ENCODE results near the gene ELAVL4.
"Not testable (repeated sequence)": the region's sequence is repeated elsewhere in the genome, so short reads cannot be mapped to it uniquely, and the experiment has no call there.

ELAVL4 gene

GRCh38 chr1:50156241-50157010 lies 47.7 kb downstream of the ELAVL4 start:
- no peak overlapping the region for H3K27ac ChIP-seq (ENCODE audit: low read length)
- no peak overlapping the region for H3K4me3 ChIP-seq (ENCODE audit: low read depth in 1 of 2, low read length in 2 of 2)
- no peaks in the 10 kb centered on the region for H3K36me3 ChIP-seq (ENCODE audit: control insufficient read depth in 1 of 2, insufficient read depth in 2 of 2, low read length in 2 of 2)
- H3K27me3 ChIP-seq (ENCODE audit: low read depth, low read length), result no peaks in the 10 kb centered on the region
- no peaks in the 10 kb centered on the region for H3K4me1 ChIP-seq (ENCODE audit: control insufficient read depth in 1 of 2, insufficient read depth in 2 of 2, low read length in 2 of 2)
- no peaks in the 10 kb centered on the region for H3K9me3 ChIP-seq (ENCODE audit: control insufficient read depth in 1 of 2, low read length in 2 of 2)

- Histone ChIP-seq H3K4me3 (ENCODE audit: low read depth in 1 of 2, low read length in 2 of 2) (no peak overlapping the region), H3K27me3 (ENCODE audit: low read depth, low read length) (no peaks in the 10 kb centered on the region), H3K27ac (ENCODE audit: low read length) (no peak overlapping the region), H3K4me1 (ENCODE audit: control insufficient read depth in 1 of 2, insufficient read depth in 2 of 2, low read length in 2 of 2) (no peaks in the 10 kb centered on the region), H3K36me3 (ENCODE audit: control insufficient read depth in 1 of 2, insufficient read depth in 2 of 2, low read length in 2 of 2) (no peaks in the 10 kb centered on the region), H3K9me3 (ENCODE audit: control insufficient read depth in 1 of 2, low read length in 2 of 2) (no peaks in the 10 kb centered on the region)
Measured at GRCh38 chr1:50157306-50157941, 48.7 kb downstream of the ELAVL4 start.

- no peak overlapping the region for H3K4me3 ChIP-seq (ENCODE audit: low read depth in 1 of 2, low read length in 2 of 2)
- H3K36me3 ChIP-seq (ENCODE audit: control insufficient read depth in 1 of 2, insufficient read depth in 2 of 2, low read length in 2 of 2), result no peaks in the 10 kb centered on the region
- H3K27ac ChIP-seq (ENCODE audit: low read length), result no peak overlapping the region
- no peaks in the 10 kb centered on the region for H3K4me1 ChIP-seq (ENCODE audit: control insufficient read depth in 1 of 2, insufficient read depth in 2 of 2, low read length in 2 of 2)
- H3K9me3 ChIP-seq (ENCODE audit: control insufficient read depth in 1 of 2, low read length in 2 of 2), result no peaks in the 10 kb centered on the region
- no peaks in the 10 kb centered on the region for H3K27me3 ChIP-seq (ENCODE audit: low read depth, low read length)
Measured at GRCh38 chr1:50158421-50158820, 49.7 kb downstream of the ELAVL4 start.

GRCh38 chr1:50163680-50164079 lies 55.0 kb downstream of the ELAVL4 start:
- no peaks in the 10 kb centered on the region for H3K9me3 ChIP-seq (ENCODE audit: control insufficient read depth in 1 of 2, low read length in 2 of 2)
- H3K36me3 ChIP-seq (ENCODE audit: control insufficient read depth in 1 of 2, insufficient read depth in 2 of 2, low read length in 2 of 2), result no peaks in the 10 kb centered on the region
- no peaks in the 10 kb centered on the region for H3K27me3 ChIP-seq (ENCODE audit: low read depth, low read length)
- H3K4me1 ChIP-seq (ENCODE audit: control insufficient read depth in 1 of 2, insufficient read depth in 2 of 2, low read length in 2 of 2), result no peaks in the 10 kb centered on the region
- H3K27ac ChIP-seq (ENCODE audit: low read length), result no peak overlapping the region
- no peak overlapping the region for H3K4me3 ChIP-seq (ENCODE audit: low read depth in 1 of 2, low read length in 2 of 2)

GRCh38 chr1:50166351-50166750 lies 57.6 kb downstream of the ELAVL4 start:
- not testable (repeated sequence) for H3K27ac ChIP-seq (ENCODE audit: low read length); H3K4me1 ChIP-seq (ENCODE audit: control insufficient read depth in 1 of 2, insufficient read depth in 2 of 2, low read length in 2 of 2); H3K27me3 ChIP-seq (ENCODE audit: low read depth, low read length); H3K9me3 ChIP-seq (ENCODE audit: control insufficient read depth in 1 of 2, low read length in 2 of 2); H3K36me3 ChIP-seq (ENCODE audit: control insufficient read depth in 1 of 2, insufficient read depth in 2 of 2, low read length in 2 of 2); H3K4me3 ChIP-seq (ENCODE audit: low read depth in 1 of 2, low read length in 2 of 2)

GRCh38 chr1:50172299-50172698 lies 63.6 kb downstream of the ELAVL4 start:
- H3K4me1 ChIP-seq (ENCODE audit: control insufficient read depth in 1 of 2, insufficient read depth in 2 of 2, low read length in 2 of 2), result no peaks in the 10 kb centered on the region
- H3K36me3 ChIP-seq (ENCODE audit: control insufficient read depth in 1 of 2, insufficient read depth in 2 of 2, low read length in 2 of 2), result no peaks in the 10 kb centered on the region
- no peak overlapping the region for H3K27ac ChIP-seq (ENCODE audit: low read length)
- H3K4me3 ChIP-seq (ENCODE audit: low read depth in 1 of 2, low read length in 2 of 2), result no peak overlapping the region
- no peaks in the 10 kb centered on the region for H3K27me3 ChIP-seq (ENCODE audit: low read depth, low read length)
- no peaks in the 10 kb centered on the region for H3K9me3 ChIP-seq (ENCODE audit: control insufficient read depth in 1 of 2, low read length in 2 of 2)

- no peak overlapping the region for H3K4me3 ChIP-seq (ENCODE audit: low read depth in 1 of 2, low read length in 2 of 2)
- H3K36me3 ChIP-seq (ENCODE audit: control insufficient read depth in 1 of 2, insufficient read depth in 2 of 2, low read length in 2 of 2), result no peaks in the 10 kb centered on the region
- no peaks in the 10 kb centered on the region for H3K9me3 ChIP-seq (ENCODE audit: control insufficient read depth in 1 of 2, low read length in 2 of 2)
- no peaks in the 10 kb centered on the region for H3K4me1 ChIP-seq (ENCODE audit: control insufficient read depth in 1 of 2, insufficient read depth in 2 of 2, low read length in 2 of 2)
- H3K27ac ChIP-seq (ENCODE audit: low read length), result no peak overlapping the region
- H3K27me3 ChIP-seq (ENCODE audit: low read depth, low read length), result no peaks in the 10 kb centered on the region
Measured at GRCh38 chr1:50174101-50174500, 65.4 kb downstream of the ELAVL4 start.

- H3K27ac ChIP-seq (ENCODE audit: low read length), result no peak overlapping the region
- no peak overlapping the region for H3K4me3 ChIP-seq (ENCODE audit: low read depth in 1 of 2, low read length in 2 of 2)
Measured at GRCh38 chr1:50175719-50176639, 67.3 kb downstream of the ELAVL4 start.

GRCh38 chr1:50177994-50178393 lies 69.3 kb downstream of the ELAVL4 start:
- no peaks in the 10 kb centered on the region for H3K36me3 ChIP-seq (ENCODE audit: control insufficient read depth in 1 of 2, insufficient read depth in 2 of 2, low read length in 2 of 2)
- no peaks in the 10 kb centered on the region for H3K27me3 ChIP-seq (ENCODE audit: low read depth, low read length)
- H3K27ac ChIP-seq (ENCODE audit: low read length), result no peak overlapping the region
- H3K9me3 ChIP-seq (ENCODE audit: control insufficient read depth in 1 of 2, low read length in 2 of 2), result no peaks in the 10 kb centered on the region
- no peaks in the 10 kb centered on the region for H3K4me1 ChIP-seq (ENCODE audit: control insufficient read depth in 1 of 2, insufficient read depth in 2 of 2, low read length in 2 of 2)
- H3K4me3 ChIP-seq (ENCODE audit: low read depth in 1 of 2, low read length in 2 of 2), result no peak overlapping the region

More at GRCh38 chr1:50175719-50176639, 67.3 kb downstream of the ELAVL4 start:
- Histone ChIP-seq H3K9me3 (ENCODE audit: control insufficient read depth in 1 of 2, low read length in 2 of 2) (no peaks in the 10 kb centered on the region), H3K27me3 (ENCODE audit: low read depth, low read length) (no peaks in the 10 kb centered on the region), H3K4me1 (ENCODE audit: control insufficient read depth in 1 of 2, insufficient read depth in 2 of 2, low read length in 2 of 2) (no peaks in the 10 kb centered on the region), H3K36me3 (ENCODE audit: control insufficient read depth in 1 of 2, insufficient read depth in 2 of 2, low read length in 2 of 2) (no peaks in the 10 kb centered on the region)

GRCh38 chr1:50179639-50180038 lies 70.9 kb downstream of the ELAVL4 start:
- H3K36me3 ChIP-seq (ENCODE audit: control insufficient read depth in 1 of 2, insufficient read depth in 2 of 2, low read length in 2 of 2), result no peaks in the 10 kb centered on the region
- H3K4me3 ChIP-seq (ENCODE audit: low read depth in 1 of 2, low read length in 2 of 2), result no peak overlapping the region
- H3K4me1 ChIP-seq (ENCODE audit: control insufficient read depth in 1 of 2, insufficient read depth in 2 of 2, low read length in 2 of 2), result no peaks in the 10 kb centered on the region
- no peak overlapping the region for H3K27ac ChIP-seq (ENCODE audit: low read length)
- H3K27me3 ChIP-seq (ENCODE audit: low read depth, low read length), result no peaks in the 10 kb centered on the region
- H3K9me3 ChIP-seq (ENCODE audit: control insufficient read depth in 1 of 2, low read length in 2 of 2), result no peaks in the 10 kb centered on the region

- no peak overlapping the region for H3K27ac ChIP-seq (ENCODE audit: low read length)
- no peaks in the 10 kb centered on the region for H3K4me1 ChIP-seq (ENCODE audit: control insufficient read depth in 1 of 2, insufficient read depth in 2 of 2, low read length in 2 of 2)
- H3K27me3 ChIP-seq (ENCODE audit: low read depth, low read length), result no peaks in the 10 kb centered on the region
- H3K9me3 ChIP-seq (ENCODE audit: control insufficient read depth in 1 of 2, low read length in 2 of 2), result no peaks in the 10 kb centered on the region
- no peak overlapping the region for H3K4me3 ChIP-seq (ENCODE audit: low read depth in 1 of 2, low read length in 2 of 2)
- no peaks in the 10 kb centered on the region for H3K36me3 ChIP-seq (ENCODE audit: control insufficient read depth in 1 of 2, insufficient read depth in 2 of 2, low read length in 2 of 2)
Measured at GRCh38 chr1:50180367-50180766, 71.6 kb downstream of the ELAVL4 start.

Measured in muscle layer of duodenum (tissue), 2 donors.